Neural cell (in vitro differentiated cells): Measurements from ENCODE around the gene PREB.

Experiments used
- EP300 ChIP-seq: fragments of 450-650 bp; conservative IDR thresholded peaks from 2 replicates; pipeline ENCODE4 v1.6.1; 2014; ENCODE audit warnings: antibody characterized with exemption, mild to moderate bottlenecking, moderate library complexity; ENCODE audit not compliant: poor library complexity, severe bottlenecking
- TF ChIP-seq, protein P1 (sequence below): fragments of 450-650 bp; IDR thresholded peaks from 2 replicates; pipeline ENCODE4 v1.5.1; 2014; ENCODE audit warnings: antibody characterized with exemption, mild to moderate bottlenecking, moderate library complexity; ENCODE audit not compliant: poor library complexity, severe bottlenecking

- TF ChIP-seq, protein P1, sequence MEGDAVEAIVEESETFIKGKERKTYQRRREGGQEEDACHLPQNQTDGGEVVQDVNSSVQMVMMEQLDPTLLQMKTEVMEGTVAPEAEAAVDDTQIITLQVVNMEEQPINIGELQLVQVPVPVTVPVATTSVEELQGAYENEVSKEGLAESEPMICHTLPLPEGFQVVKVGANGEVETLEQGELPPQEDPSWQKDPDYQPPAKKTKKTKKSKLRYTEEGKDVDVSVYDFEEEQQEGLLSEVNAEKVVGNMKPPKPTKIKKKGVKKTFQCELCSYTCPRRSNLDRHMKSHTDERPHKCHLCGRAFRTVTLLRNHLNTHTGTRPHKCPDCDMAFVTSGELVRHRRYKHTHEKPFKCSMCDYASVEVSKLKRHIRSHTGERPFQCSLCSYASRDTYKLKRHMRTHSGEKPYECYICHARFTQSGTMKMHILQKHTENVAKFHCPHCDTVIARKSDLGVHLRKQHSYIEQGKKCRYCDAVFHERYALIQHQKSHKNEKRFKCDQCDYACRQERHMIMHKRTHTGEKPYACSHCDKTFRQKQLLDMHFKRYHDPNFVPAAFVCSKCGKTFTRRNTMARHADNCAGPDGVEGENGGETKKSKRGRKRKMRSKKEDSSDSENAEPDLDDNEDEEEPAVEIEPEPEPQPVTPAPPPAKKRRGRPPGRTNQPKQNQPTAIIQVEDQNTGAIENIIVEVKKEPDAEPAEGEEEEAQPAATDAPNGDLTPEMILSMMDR, result no peak
- TF ChIP-seq EP300, result no peak
Observed at GRCh38 chr2:27160191-27160590, 25.8 kb upstream of the PREB start.
